SU-DHL-6 (cell line): Measurements from ENCODE around the gene NTRK2.

ENCODE experiments used
- H2AFZ ChIP-seq: fragments of 200-600 bp; sonication (generic); 2 replicates; pipeline ENCODE4 v1.6.1; 2014; ENCODE audit warnings: low read depth, mild to moderate bottlenecking, moderate library complexity, mixed read lengths, antibody characterized with exemption, low read length; ENCODE audit not compliant: severe bottlenecking
- H3F3A ChIP-seq: fragments of 200-600 bp; shearing (Covaris generic); 2 replicates; pipeline ENCODE4 v1.6.0; 2016; ENCODE audit warnings: antibody characterized with exemption, mild to moderate bottlenecking; ENCODE audit not compliant: insufficient read depth
- H3K27ac ChIP-seq: fragments of 200-600 bp; sonication (generic); 2 replicates; pipeline ENCODE4 v1.5.1; 2016; ENCODE audit warnings: low read depth, mild to moderate bottlenecking, low read length, moderate library complexity, mixed read lengths
- H3K27me3 ChIP-seq: fragments of 200-600 bp; sonication (generic), shearing (Covaris generic); 2 replicates; pipeline ENCODE4 v1.6.0; 2014; ENCODE audit warnings: mild to moderate bottlenecking, low read length
- H3K36me3 ChIP-seq: fragments of 200-600 bp; sonication (generic); 2 replicates; pipeline ENCODE4 v1.6.1; 2014; ENCODE audit warnings: mild to moderate bottlenecking, low read length, mixed read lengths
- H3K4me2 ChIP-seq: fragments of 300-600, 200-600 bp; shearing (Covaris generic), sonication (generic); 2 replicates; pipeline ENCODE4 v1.6.0; 2014; ENCODE audit warnings: low read length, low read depth, mild to moderate bottlenecking; ENCODE audit not compliant: poor library complexity, severe bottlenecking
- H3K4me3 ChIP-seq: fragments of 200-600 bp; sonication (generic); 2 replicates; pipeline ENCODE4 v1.5.1; 2014; ENCODE audit warnings: antibody characterized with exemption, low read length, mild to moderate bottlenecking, mixed read lengths; ENCODE audit not compliant: insufficient read depth, poor library complexity, severe bottlenecking
- H3K79me2 ChIP-seq: fragments of 200-600 bp; sonication (generic); 2 replicates; pipeline ENCODE4 v1.6.1; 2014; ENCODE audit warnings: mild to moderate bottlenecking, low read length, moderate library complexity; ENCODE audit not compliant: insufficient read depth
- H3K9ac ChIP-seq: fragments of 200-600 bp; sonication (generic); 2 replicates; pipeline ENCODE4 v1.7.0; 2014; ENCODE audit warnings: mild to moderate bottlenecking, low read length
- H3K9me2 ChIP-seq: fragments of 200-600 bp; sonication (generic); replicated peaks from 2 replicates; pipeline ENCODE4 v1.6.1; 2014; ENCODE audit warnings: low read length; ENCODE audit not compliant: insufficient read depth
- H3K9me3 ChIP-seq: fragments of 200-600 bp; sonication (generic); 2 replicates; pipeline ENCODE4 v1.6.1; 2014; ENCODE audit warnings: low read length, mixed read lengths; ENCODE audit not compliant: insufficient read depth
- H4K20me1 ChIP-seq: fragments of 200-600 bp; sonication (generic); 2 replicates; pipeline ENCODE4 v1.6.1; 2014; ENCODE audit warnings: low read depth, mild to moderate bottlenecking, antibody characterized with exemption, low read length, moderate library complexity, mixed read lengths
- EZH2phosphoT487 ChIP-seq: fragments of 200-600 bp; sonication (generic), shearing (Covaris generic); conservative IDR thresholded peaks from 2 replicates; pipeline ENCODE4 v1.6.1; 2018; ENCODE audit warnings: mild to moderate bottlenecking, antibody characterized with exemption, low read length, moderate library complexity, mixed read lengths
- TF ChIP-seq, protein P1 (sequence below): fragments of 200-600 bp; sonication (generic); IDR thresholded peaks from one replicate; pipeline ENCODE4 v1.5.1; 2017; ENCODE audit warnings: antibody characterized with exemption, mild to moderate bottlenecking, low read length, moderate library complexity; ENCODE audit not compliant: insufficient read depth, poor library complexity, severe bottlenecking

NTRK2 gene

DNA sequence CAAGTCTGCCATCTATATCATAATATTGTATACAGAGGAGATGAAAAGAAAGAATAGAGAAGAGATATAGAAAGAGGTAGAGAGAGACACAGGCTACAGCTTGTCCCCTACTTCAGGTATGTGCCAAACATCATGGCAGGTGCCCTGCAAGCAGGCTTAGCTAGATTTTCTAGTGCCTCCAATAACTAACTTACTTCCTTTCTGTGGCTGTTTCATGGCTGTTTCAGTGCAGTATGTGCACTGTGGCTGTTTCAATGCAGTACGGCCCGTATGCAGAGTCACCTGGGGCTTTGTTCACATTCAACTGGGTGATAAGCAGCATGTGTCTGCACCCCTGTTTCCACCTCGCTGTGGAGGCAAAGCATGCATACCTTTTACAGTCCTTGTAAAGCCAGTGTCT, 327.2 kb downstream of the NTRK2 start:
- no peaks in the 10 kb centered on the region for H3F3A ChIP-seq
- H3K79me2 ChIP-seq: no peaks in the 10 kb centered on the region

DNA sequence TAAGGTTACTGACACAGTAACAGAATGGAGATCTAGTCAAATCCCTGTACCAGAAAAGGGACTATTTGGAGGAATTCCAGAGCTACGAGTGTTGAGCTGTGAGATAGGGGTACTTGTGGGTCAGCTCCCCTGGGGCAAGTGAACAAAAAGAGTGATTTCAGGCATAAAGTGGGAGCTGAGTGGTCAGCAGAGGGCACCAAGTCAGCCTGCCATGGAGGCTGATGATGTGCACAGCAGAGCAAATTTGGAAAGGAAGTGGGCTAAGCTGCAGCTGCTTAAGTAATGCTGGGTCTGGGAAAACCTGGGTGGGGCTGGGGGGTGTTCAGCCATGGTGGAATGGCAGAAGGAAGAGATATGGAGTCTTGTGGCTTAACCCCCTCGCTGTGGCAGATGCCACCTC, 327.9 kb downstream of the NTRK2 start:
- Histone ChIP-seq H3K4me2 (no peak overlapping the region), H3K9me3 (no peaks in the 10 kb centered on the region), H4K20me1 (no peaks in the 10 kb centered on the region), H3F3A (no peaks in the 10 kb centered on the region), H3K4me3 (no peak overlapping the region), H3K9me2 (no peaks in the 10 kb centered on the region), H3K9ac (no peak overlapping the region), H2AFZ (no peak overlapping the region), H3K36me3 (no peaks in the 10 kb centered on the region), H3K27ac (no peak overlapping the region), H3K79me2 (no peaks in the 10 kb centered on the region), H3K27me3 (no peaks in the 10 kb centered on the region)
- TF ChIP-seq, protein P1, sequence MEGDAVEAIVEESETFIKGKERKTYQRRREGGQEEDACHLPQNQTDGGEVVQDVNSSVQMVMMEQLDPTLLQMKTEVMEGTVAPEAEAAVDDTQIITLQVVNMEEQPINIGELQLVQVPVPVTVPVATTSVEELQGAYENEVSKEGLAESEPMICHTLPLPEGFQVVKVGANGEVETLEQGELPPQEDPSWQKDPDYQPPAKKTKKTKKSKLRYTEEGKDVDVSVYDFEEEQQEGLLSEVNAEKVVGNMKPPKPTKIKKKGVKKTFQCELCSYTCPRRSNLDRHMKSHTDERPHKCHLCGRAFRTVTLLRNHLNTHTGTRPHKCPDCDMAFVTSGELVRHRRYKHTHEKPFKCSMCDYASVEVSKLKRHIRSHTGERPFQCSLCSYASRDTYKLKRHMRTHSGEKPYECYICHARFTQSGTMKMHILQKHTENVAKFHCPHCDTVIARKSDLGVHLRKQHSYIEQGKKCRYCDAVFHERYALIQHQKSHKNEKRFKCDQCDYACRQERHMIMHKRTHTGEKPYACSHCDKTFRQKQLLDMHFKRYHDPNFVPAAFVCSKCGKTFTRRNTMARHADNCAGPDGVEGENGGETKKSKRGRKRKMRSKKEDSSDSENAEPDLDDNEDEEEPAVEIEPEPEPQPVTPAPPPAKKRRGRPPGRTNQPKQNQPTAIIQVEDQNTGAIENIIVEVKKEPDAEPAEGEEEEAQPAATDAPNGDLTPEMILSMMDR: no peak
- no peak for TF ChIP-seq EZH2phosphoT487

More for the DNA sequence above, 327.2 kb downstream of the NTRK2 start:
- Histone ChIP-seq H3K9ac (no peak overlapping the region), H2AFZ (no peak overlapping the region), H3K4me2 (no peak overlapping the region), H3K4me3 (no peak overlapping the region), H3K27me3 (no peaks in the 10 kb centered on the region), H3K9me2 (no peaks in the 10 kb centered on the region), H3K9me3 (no peaks in the 10 kb centered on the region), H3K36me3 (no peaks in the 10 kb centered on the region), H4K20me1 (no peaks in the 10 kb centered on the region), H3K27ac (no peak overlapping the region)
- TF ChIP-seq, protein P1: no peak
- TF ChIP-seq EZH2phosphoT487: no peak

DNA sequence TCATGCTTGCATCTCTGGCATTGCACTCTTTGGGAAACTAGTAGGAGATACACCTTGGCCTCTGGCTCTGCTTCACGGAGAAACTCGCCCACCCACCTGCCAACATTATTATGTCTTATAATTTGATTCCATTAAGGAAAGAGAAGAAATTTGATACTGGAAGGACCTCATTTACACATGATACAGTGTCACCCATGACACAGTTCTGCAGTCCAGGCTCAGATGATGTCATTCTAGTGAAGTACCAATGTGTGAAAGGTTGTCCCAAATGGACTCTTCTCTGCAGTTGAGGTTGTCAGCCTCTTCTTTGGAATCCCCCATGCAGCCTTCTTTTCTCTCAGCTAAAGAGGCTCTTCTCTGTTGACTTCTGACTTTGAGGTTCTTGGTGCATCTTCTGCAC, 329.1 kb downstream of the NTRK2 start:
- no peak overlapping the region for H3K9ac ChIP-seq
- H3K36me3 ChIP-seq: no peaks in the 10 kb centered on the region
- no peak for TF ChIP-seq EZH2phosphoT487
- TF ChIP-seq, protein P1: no peak
- no peaks in the 10 kb centered on the region for H3F3A ChIP-seq
- no peaks in the 10 kb centered on the region for H3K9me3 ChIP-seq
- no peak overlapping the region for H3K27ac ChIP-seq
- H3K4me3 ChIP-seq: no peak overlapping the region
- no peaks in the 10 kb centered on the region for H3K79me2 ChIP-seq
- no peaks in the 10 kb centered on the region for H3K9me2 ChIP-seq
- no peaks in the 10 kb centered on the region for H3K27me3 ChIP-seq
- no peak overlapping the region for H3K4me2 ChIP-seq
- no peaks in the 10 kb centered on the region for H4K20me1 ChIP-seq
- H2AFZ ChIP-seq: no peak overlapping the region
